ENCODE results near the gene TMEM232. TPM values are rescaled to one million over a fixed set of nuclear protein-coding genes. Genes with fewer than 3 reads are reported as not detected.

Gene TMEM232
- total and polyA plus RNA-seq, 2 of the 4 experiments (the other 2 are of a cell fraction), result 0.17 to 0.36 TPM

DNA sequence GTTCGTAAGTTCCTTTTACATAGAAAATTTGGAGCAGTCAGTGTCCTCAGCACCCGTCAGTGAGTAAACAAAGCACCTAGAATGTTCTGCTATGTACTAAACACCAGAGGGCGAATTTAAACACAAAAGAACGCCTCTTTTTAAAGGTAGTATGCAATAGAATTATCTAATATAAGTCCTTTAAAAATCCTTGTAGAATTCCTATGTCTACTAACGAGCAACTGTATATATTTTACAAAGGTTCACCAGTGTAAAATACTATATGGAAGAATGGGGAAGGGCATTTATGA is 499 bp upstream of the TMEM232 start:
- no peak overlapping the region for H2AK9ac ChIP-seq (replicated peaks; ENCODE audit: low read depth, low read length, poor library complexity)
- ChIA-PET POLR2A (ENCODE audit: unreplicated experiment) (no interaction called here), CTCF (interaction anchor here (0.6 to 0.9 kb wide), 3 partner anchors 9 to 1736 kb away, joined by 3 read pairs; partner anchors contain the start of gene SLC25A46)
- no peak overlapping the region for H2BK120ac ChIP-seq (ENCODE audit: low read depth, low read length)
- dilution Hi-C loops (cut with HindIII; ENCODE audit: low sequenced_read_pairs, unreplicated experiment), result no loop called here
- H3K56ac ChIP-seq (ENCODE audit: extremely low read depth, insufficient read depth, low read length), result no peak overlapping the region
- no peak overlapping the region for H2BK20ac ChIP-seq (ENCODE audit: low read depth, low read length)
- no peaks in the 10 kb centered on the region for H4K20me1 ChIP-seq (ENCODE audit: insufficient read depth, low read length)
- WGBS, 2 experiments (ENCODE audit: extremely low coverage in 2 of 2, insufficient read length in 1 of 2), result no CpG with 5 or more reads among the region's 5 CpGs
- no peak overlapping the region for H4K91ac ChIP-seq (ENCODE audit: insufficient read depth, low read depth, low read length)
- DNase-seq (peak; percentile 2), ATAC-seq (ENCODE audit: low read depth) (peak; percentile 54; the same call in 1 of the 2 replicates)
- H2AK5ac ChIP-seq (ENCODE audit: low read depth, low read length), result no peak overlapping the region
- H2BK5ac ChIP-seq (ENCODE audit: low read depth, low read length, poor library complexity, severe bottlenecking), result no peak overlapping the region
- TF ChIP-seq RCOR1 (IDR thresholded peaks at IDR 0.05; ENCODE audit: insufficient replicate concordance, low read length), result no peak
- H3K79me1 ChIP-seq (ENCODE audit: low read depth in 1 of 2, low read length in 2 of 2), result no peaks in the 10 kb centered on the region
- peak overlapping the region; percentile 89 for H3K4me2 ChIP-seq (ENCODE audit: low read depth, low read length)
- no peak overlapping the region for H3K23ac ChIP-seq (ENCODE audit: low read depth, low read length)
- in situ Hi-C loops (cut with MboI; ENCODE audit: low sequenced_read_pairs), result no loop called here
- H2AFZ ChIP-seq (replicated peaks; ENCODE audit: low read length, poor library complexity), result peak overlapping the region; percentile 69
- H3K9me1 ChIP-seq (ENCODE audit: insufficient read depth, low read length), result no peaks in the 10 kb centered on the region
- H2BK15ac ChIP-seq (ENCODE audit: low read depth, low read length), result no peak overlapping the region
- H3K14ac ChIP-seq (replicated peaks; ENCODE audit: low read depth, low read length), result no peak overlapping the region
- no peaks in the 10 kb centered on the region for H3K9me3 ChIP-seq (ENCODE audit: control insufficient read depth, insufficient read depth, low read length)
- H3K4ac ChIP-seq (ENCODE audit: low read depth, low read length), result no peak overlapping the region
- H3K9ac ChIP-seq (ENCODE audit: low read depth, low read length), result no peak overlapping the region
- H3K4me1 ChIP-seq (ENCODE audit: control insufficient read depth, insufficient read depth, low read length), result no peaks in the 10 kb centered on the region
- no TSS peak for BruUV-seq (replicated peaks)
- no peaks in the 10 kb centered on the region for H3K36me3 ChIP-seq (ENCODE audit: control insufficient read depth, insufficient read depth, low read length)
- no peak overlapping the region for H3K18ac ChIP-seq (ENCODE audit: low read depth, low read length)
- no peak overlapping the region for H3K27ac ChIP-seq (ENCODE audit: insufficient read depth, low read length)
- H4K8ac ChIP-seq (ENCODE audit: low read depth in 2 of 2, low read length in 2 of 2), result no peak overlapping the region
- H4K5ac ChIP-seq (ENCODE audit: low read depth, low read length), result no peak overlapping the region
- intact Hi-C loops (cut with micrococcal nuclease), result no loop called here
- 0 out of 2 replicates have a peak, but pooled peaks cover 3% of the 10 kb centered on the region for H3K27me3 ChIP-seq (ENCODE audit: control insufficient read depth, insufficient read depth, low read length)
- peak overlapping the region; percentile 38; the same call in 1 of the 2 replicates for H3K4me3 ChIP-seq (ENCODE audit: insufficient read depth, low read depth, low read length)
